B cell (primary cell): ENCODE results near the gene EIPR1. TPM values are rescaled to one million over a fixed set of nuclear protein-coding genes. Genes with fewer than 3 reads are reported as not detected.

Source experiments
- ATAC-seq: fragments of 200-7000 bp; cut with Tn5 transposase; one replicate; pipeline ENCODE4 v1.10.0; 2021; ENCODE audit warnings: low read depth, mild to moderate bottlenecking, moderate number of reproducible peaks, moderate library complexity
- CTCF ChIA-PET: fragments of 350-600 bp; sonication (Branson Sonifier 250); formaldehyde crosslinking; loops from one replicate; lab custom pipeline; 2021; ENCODE audit warnings: antibody characterized with exemption, inconsistent platforms; lab: Charles Lee
- POLR2A ChIA-PET: fragments of 350-600 bp; sonication (Branson Sonifier 250); formaldehyde crosslinking; loops from one replicate; lab custom pipeline; 2021; ENCODE audit warnings: antibody characterized with exemption; lab: Charles Lee
- DNase-seq: peaks from one replicate; pipeline ENCODE4 v3.0.0; 2013
- H2AFZ ChIP-seq: 2 replicates; pipeline ENCODE4 v1.6.1; 2012; ENCODE audit warnings: mild to moderate bottlenecking, low read depth, low read length; ENCODE audit not compliant: insufficient read depth, poor library complexity, severe bottlenecking
- H3K27ac ChIP-seq, 2 donors: 1 replicate in 1 of 2; 2 replicates in 1 of 2; pipeline ENCODE4 v1.5.1; 2012 to 2013; ENCODE audit warnings: low read length in 2 of 2, mild to moderate bottlenecking in 2 of 2, moderate library complexity in 1 of 2
- H3K27me3 ChIP-seq, 4 experiments: fragments of 200-600 bp in 1 of 4; sonication (generic) in 1 of 4; replicated peaks in 1 of 4; 1 replicate in 2 of 4; 2 replicates in 2 of 4; pipeline versions ENCODE4 v1.6.1 to v1.7.0; 2013 to 2016; ENCODE audit warnings: low read length in 3 of 4, mild to moderate bottlenecking in 2 of 4, mixed read lengths in 1 of 4, moderate library complexity in 1 of 4; ENCODE audit not compliant: insufficient read depth in 4 of 4, control insufficient read depth in 3 of 4; ENCODE audit errors: control extremely low read depth in 1 of 4
- H3K36me3 ChIP-seq, 2 experiments: replicated peaks in 1 of 2; 1 replicate in 1 of 2; 2 replicates in 1 of 2; pipeline versions ENCODE4 v1.6.1 to v1.7.1; 2013; ENCODE audit warnings: low read length in 1 of 2; ENCODE audit not compliant: insufficient read depth in 2 of 2, control insufficient read depth in 1 of 2; ENCODE audit errors: control extremely low read depth in 1 of 2, extremely low read depth in 1 of 2
- H3K4me1 ChIP-seq, 2 donors: fragments of 200-600 bp in 1 of 2; sonication (generic) in 1 of 2; 1 replicate in 1 of 2; 2 replicates in 1 of 2; pipeline versions ENCODE4 v1.5.1 to v1.6.1; 2013 to 2017; ENCODE audit warnings: low read length in 2 of 2; ENCODE audit not compliant: control insufficient read depth in 2 of 2, insufficient read depth in 2 of 2
- H3K4me2 ChIP-seq: replicated peaks from 2 replicates; pipeline ENCODE3; 2012; ENCODE audit warnings: mild to moderate bottlenecking, low read depth, low read length; ENCODE audit not compliant: poor library complexity, severe bottlenecking
- H3K4me3 ChIP-seq, 5 experiments: fragments of 200-600 bp in 1 of 5; sonication (generic) in 1 of 5; 1 replicate in 3 of 5; 2 replicates in 2 of 5; pipeline versions ENCODE4 v1.5.1 to v1.7.0; 2011 to 2016; ENCODE audit warnings: low read length in 4 of 5, mild to moderate bottlenecking in 4 of 5, low read depth in 2 of 5, control low read depth in 1 of 5, moderate library complexity in 1 of 5; ENCODE audit not compliant: insufficient read depth in 1 of 5; ENCODE audit errors: control extremely low read depth in 1 of 5, extremely low read depth in 1 of 5
- H3K79me2 ChIP-seq: fragments of 200-600 bp; sonication (generic); one replicate; pipeline ENCODE4 v1.6.0; 2016; ENCODE audit warnings: low read length; ENCODE audit not compliant: control insufficient read depth, insufficient read depth
- H3K9ac ChIP-seq: fragments of 200-600 bp; sonication (generic); 2 replicates; pipeline ENCODE4 v1.6.1; 2017; ENCODE audit warnings: mild to moderate bottlenecking, low read length, moderate library complexity
- H3K9me3 ChIP-seq, 3 donors: one replicate each; pipeline versions ENCODE4 v1.6.1 to v1.7.1; 2013; ENCODE audit warnings: low read length in 2 of 3; ENCODE audit not compliant: control insufficient read depth in 2 of 3, insufficient read depth in 1 of 3; ENCODE audit errors: control extremely low read depth in 1 of 3
- H4K20me1 ChIP-seq: 2 replicates; pipeline ENCODE4 v1.6.0; 2012; ENCODE audit warnings: mild to moderate bottlenecking, low read length; ENCODE audit not compliant: insufficient read depth, control insufficient read depth, poor library complexity, severe bottlenecking
- H3K27ac Mint-ChIP-seq: one replicate; pipeline ENCODE4 v1.8.0; 2021; ENCODE audit warnings: mixed read lengths
- H3K27me3 Mint-ChIP-seq: one replicate; pipeline ENCODE4 v1.8.0; 2021; ENCODE audit warnings: mixed read lengths
- H3K4me1 Mint-ChIP-seq: one replicate; pipeline ENCODE4 v1.8.0; 2021; ENCODE audit warnings: mixed read lengths
- H3K4me3 Mint-ChIP-seq: one replicate; pipeline ENCODE4 v1.8.0; 2021; ENCODE audit warnings: mixed read lengths
- H3K9me3 Mint-ChIP-seq: one replicate; pipeline ENCODE4 v1.8.0; 2022; ENCODE audit warnings: mixed read lengths; ENCODE audit not compliant: insufficient read depth
- EZH2 ChIP-seq: IDR thresholded peaks from 2 replicates; pipeline ENCODE4 v1.6.1; 2012; ENCODE audit warnings: borderline replicate concordance, low read depth, mild to moderate bottlenecking, moderate library complexity, low read length; ENCODE audit not compliant: insufficient read depth, poor library complexity, severe bottlenecking
- WGBS: methylation state at CpG from one replicate; pipeline ENCODE4 v1.1.5; 2013; ENCODE audit warnings: missing lambda C conversion rate; ENCODE audit not compliant: insufficient coverage; 5-methylcytosine and 5-hydroxymethylcytosine counted together
- intact Hi-C: fragments of 100-400 bp; cut with micrococcal nuclease; formaldehyde crosslinking; loops from one replicate; pipeline ENCODE4 v1.10.0; 2022
- polyA plus RNA-seq: library from polyadenylated mRNA; depleted of rRNA; stranded (reverse); fragments of >200 nt; gene quantifications from 2 replicates; pipeline ENCODE4 v1.2.3, GENCODE V29; 2012
- total RNA-seq, 2 donors: library from RNA; stranded (reverse); fragments of 120-200 nt in 1 of 2; gene quantifications; 1 replicate in 1 of 2; 2 replicates in 1 of 2; pipeline versions ENCODE4 v1.2.3 to v1.2.4, GENCODE V29; 2013 to 2022
- TF ChIP-seq, protein P1 (sequence below): fragments of 200-600 bp; IDR thresholded peaks from one replicate; pipeline ENCODE4 v1.8.0; 2022; ENCODE audit warnings: antibody characterized with exemption, mild to moderate bottlenecking

Gene EIPR1
- total and polyA plus RNA-seq, 2 donors (not counting 1 experiment from before 2014, with no cell fraction given) = 31.8 to 37.0 TPM

- Histone ChIP-seq H3K4me2 (no peak overlapping the region), H3K9ac (no peak overlapping the region), H3K9me3 (peaks cover 0 to 10% (median 0%) of the 10 kb centered on the region in 3 donors), H3K79me2 (no peaks in the 10 kb centered on the region), H4K20me1 (no peaks in the 10 kb centered on the region), H3K4me3 (no peak overlapping the region), H3K4me1 (peaks cover 0 to 3% of the 10 kb centered on the region in 2 donors), H3K36me3 (peaks cover 0 to 28% of the 10 kb centered on the region in 2 experiments), H2AFZ (no peak overlapping the region), H3K27ac (no peak overlapping the region), H3K27me3 (no peaks in the 10 kb centered on the region)
- Mint-ChIP-seq H3K9me3 (no peaks in the 10 kb centered on the region), H3K4me1 (no peaks in the 10 kb centered on the region), H3K27me3 (no peaks in the 10 kb centered on the region), H3K4me3 (no peak overlapping the region), H3K27ac (no peak overlapping the region)
- intact Hi-C loops = no loop called here
- DNase-seq (no peak), ATAC-seq (no peak)
- ChIA-PET POLR2A (no interaction called here), CTCF (no interaction called here)
- 96% methylated on average over 11 of the region's 11 CpGs for WGBS
- no peak for TF ChIP-seq EZH2
Measured at GRCh38 chr2:3198119-3198518, 179.5 kb downstream of the EIPR1 start.

GRCh38 chr2:3197308-3197707, 180.3 kb downstream of the EIPR1 start:
- Histone ChIP-seq H3K27ac (no peak overlapping the region), H3K36me3 (peaks cover 0 to 36% of the 10 kb centered on the region in 2 experiments), H3K4me1 (peaks cover 0 to 3% of the 10 kb centered on the region in 2 donors), H3K9me3 (peaks cover 0 to 10% (median 0%) of the 10 kb centered on the region in 3 donors), H3K27me3 (no peaks in the 10 kb centered on the region), H3K4me2 (no peak overlapping the region), H3K4me3 (no peak overlapping the region), H2AFZ (no peak overlapping the region), H3K79me2 (no peaks in the 10 kb centered on the region), H3K9ac (no peak overlapping the region), H4K20me1 (no peaks in the 10 kb centered on the region)
- POLR2A ChIA-PET = no interaction called here
- H3K9me3 Mint-ChIP-seq = no peaks in the 10 kb centered on the region
- no peak for DNase-seq
- no peak for ATAC-seq
- H3K27ac Mint-ChIP-seq = no peak overlapping the region
- TF ChIP-seq, protein P1, sequence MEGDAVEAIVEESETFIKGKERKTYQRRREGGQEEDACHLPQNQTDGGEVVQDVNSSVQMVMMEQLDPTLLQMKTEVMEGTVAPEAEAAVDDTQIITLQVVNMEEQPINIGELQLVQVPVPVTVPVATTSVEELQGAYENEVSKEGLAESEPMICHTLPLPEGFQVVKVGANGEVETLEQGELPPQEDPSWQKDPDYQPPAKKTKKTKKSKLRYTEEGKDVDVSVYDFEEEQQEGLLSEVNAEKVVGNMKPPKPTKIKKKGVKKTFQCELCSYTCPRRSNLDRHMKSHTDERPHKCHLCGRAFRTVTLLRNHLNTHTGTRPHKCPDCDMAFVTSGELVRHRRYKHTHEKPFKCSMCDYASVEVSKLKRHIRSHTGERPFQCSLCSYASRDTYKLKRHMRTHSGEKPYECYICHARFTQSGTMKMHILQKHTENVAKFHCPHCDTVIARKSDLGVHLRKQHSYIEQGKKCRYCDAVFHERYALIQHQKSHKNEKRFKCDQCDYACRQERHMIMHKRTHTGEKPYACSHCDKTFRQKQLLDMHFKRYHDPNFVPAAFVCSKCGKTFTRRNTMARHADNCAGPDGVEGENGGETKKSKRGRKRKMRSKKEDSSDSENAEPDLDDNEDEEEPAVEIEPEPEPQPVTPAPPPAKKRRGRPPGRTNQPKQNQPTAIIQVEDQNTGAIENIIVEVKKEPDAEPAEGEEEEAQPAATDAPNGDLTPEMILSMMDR = no peak
- TF ChIP-seq EZH2 = no peak
- no peaks in the 10 kb centered on the region for H3K4me1 Mint-ChIP-seq
- H3K4me3 Mint-ChIP-seq = no peak overlapping the region
- intact Hi-C loops = no loop called here
- CTCF ChIA-PET = no interaction called here
- no peaks in the 10 kb centered on the region for H3K27me3 Mint-ChIP-seq
- 79% methylated on average over 12 of the region's 12 CpGs for WGBS
